ENCODE measurements around the gene NEK6.

DNA sequence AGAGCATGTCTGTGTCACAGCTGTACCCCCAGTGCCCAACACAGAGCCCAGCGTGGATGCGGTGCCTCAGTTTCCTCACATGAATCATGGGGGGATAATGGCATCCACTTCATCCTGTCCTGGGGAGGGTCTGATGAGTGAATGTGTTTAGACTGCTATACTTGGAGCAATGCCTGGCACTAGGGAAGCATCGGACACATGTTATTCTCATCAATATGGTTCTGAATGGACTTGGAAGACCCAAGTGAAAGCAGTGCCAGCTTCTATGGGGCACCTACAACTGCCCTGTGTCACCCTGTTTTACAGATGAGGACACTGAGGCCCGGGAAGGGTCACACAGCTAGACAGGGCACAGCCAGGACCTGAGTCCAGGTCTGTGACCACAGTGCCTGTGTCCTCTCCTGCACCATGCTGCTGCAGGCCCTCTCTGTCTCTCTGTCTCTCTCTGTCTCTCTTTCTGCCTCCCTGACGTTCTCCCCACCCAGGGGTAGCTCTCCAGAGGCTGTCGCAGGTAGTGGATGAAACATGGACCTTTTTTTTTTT lies 42.3 kb upstream of the NEK6 start:
- TF ChIP-seq, protein P1, sequence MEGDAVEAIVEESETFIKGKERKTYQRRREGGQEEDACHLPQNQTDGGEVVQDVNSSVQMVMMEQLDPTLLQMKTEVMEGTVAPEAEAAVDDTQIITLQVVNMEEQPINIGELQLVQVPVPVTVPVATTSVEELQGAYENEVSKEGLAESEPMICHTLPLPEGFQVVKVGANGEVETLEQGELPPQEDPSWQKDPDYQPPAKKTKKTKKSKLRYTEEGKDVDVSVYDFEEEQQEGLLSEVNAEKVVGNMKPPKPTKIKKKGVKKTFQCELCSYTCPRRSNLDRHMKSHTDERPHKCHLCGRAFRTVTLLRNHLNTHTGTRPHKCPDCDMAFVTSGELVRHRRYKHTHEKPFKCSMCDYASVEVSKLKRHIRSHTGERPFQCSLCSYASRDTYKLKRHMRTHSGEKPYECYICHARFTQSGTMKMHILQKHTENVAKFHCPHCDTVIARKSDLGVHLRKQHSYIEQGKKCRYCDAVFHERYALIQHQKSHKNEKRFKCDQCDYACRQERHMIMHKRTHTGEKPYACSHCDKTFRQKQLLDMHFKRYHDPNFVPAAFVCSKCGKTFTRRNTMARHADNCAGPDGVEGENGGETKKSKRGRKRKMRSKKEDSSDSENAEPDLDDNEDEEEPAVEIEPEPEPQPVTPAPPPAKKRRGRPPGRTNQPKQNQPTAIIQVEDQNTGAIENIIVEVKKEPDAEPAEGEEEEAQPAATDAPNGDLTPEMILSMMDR (IDR thresholded peaks at IDR 0.05; ENCODE audit: poor library complexity), result no peak
- TF ChIP-seq EZH2 (IDR thresholded peaks at IDR 0.05; ENCODE audit: borderline replicate concordance), result no peak
- TF ChIP-seq EZH2phosphoT487 (IDR thresholded peaks at IDR 0.05; ENCODE audit: low read depth, severe bottlenecking, unreplicated experiment), result no peak

Measured in hepatocyte (in vitro differentiated cells).